Breast epithelium (tissue), 4 donors: ENCODE results near the gene ZNF425. TPM values are rescaled to one million over a fixed set of nuclear protein-coding genes. Genes with fewer than 3 reads are reported as not detected.

Source experiments
- DNase-seq, 2 donors: peaks; one replicate each; pipeline ENCODE4 v3.0.0-alpha.2; 2019; ENCODE audit warnings: low spot score in 2 of 2
- H3K27ac ChIP-seq, 2 donors: fragments of 200-600 bp; sonication (generic) in 1 of 2; one replicate each; pipeline ENCODE4 v1.5.1; 2016 to 2019; ENCODE audit warnings: mild to moderate bottlenecking in 1 of 2
- H3K27me3 ChIP-seq, 2 donors: fragments of 200-600 bp; sonication (generic) in 1 of 2; one replicate each; pipeline versions ENCODE4 v1.5.1 to v1.6.0; 2017 to 2019; ENCODE audit warnings: control low read depth in 1 of 2, mild to moderate bottlenecking in 1 of 2
- H3K36me3 ChIP-seq: fragments of 200-600 bp; one replicate; pipeline ENCODE4 v1.5.1; 2019
- H3K4me1 ChIP-seq, 2 donors: fragments of 200-600 bp; sonication (generic); one replicate each; pipeline ENCODE4 v1.5.1; 2016 to 2019; ENCODE audit warnings: control low read depth in 1 of 2
- H3K4me3 ChIP-seq, 3 donors: fragments of 200-600 bp; sonication (generic); 1 replicate in 2 of 3; 2 replicates in 1 of 3; pipeline ENCODE4 v1.5.1; 2016 to 2019; ENCODE audit warnings: mild to moderate bottlenecking in 3 of 3, moderate library complexity in 2 of 3
- H3K9me3 ChIP-seq, 2 donors: fragments of 200-600 bp; sonication (generic) in 1 of 2; one replicate each; pipeline ENCODE4 v1.5.1; 2016 to 2019; ENCODE audit warnings: control low read depth in 1 of 2
- CTCF ChIP-seq, 3 donors: fragments of 450-650 bp; IDR thresholded peaks; one replicate each; pipeline ENCODE4 v1.5.1; 2016 to 2017; ENCODE audit warnings: antibody characterized with exemption in 3 of 3, mild to moderate bottlenecking in 3 of 3, moderate library complexity in 3 of 3
- POLR2A ChIP-seq: fragments of 450-650 bp; IDR thresholded peaks from one replicate; pipeline ENCODE4 v1.6.1; 2016; ENCODE audit warnings: antibody characterized with exemption, mild to moderate bottlenecking, moderate library complexity
- POLR2AphosphoS5 ChIP-seq, 3 donors: sonication (generic); formaldehyde crosslinking; IDR thresholded peaks; one replicate each; pipeline ENCODE4 v1.6.1; 2017; ENCODE audit warnings: antibody characterized with exemption in 3 of 3
- intact Hi-C: fragments of 100-400 bp; cut with DNase I; formaldehyde crosslinking; loops from one replicate; pipeline ENCODE4 v1.15.1; 2023; ENCODE audit warnings: low total_unique reads
- total RNA-seq, 3 donors: library from RNA; depleted of rRNA; stranded (reverse); fragments of >200 nt; gene quantifications; one replicate each; pipeline ENCODE4 v1.1.0, GENCODE V29; 2016

Gene ZNF425
- total RNA-seq, 3 donors from 2014 or later, result 2.1 to 4.7 (median 2.6) TPM

- no peaks in the 10 kb centered on the region for H3K9me3 ChIP-seq
- H3K4me3 ChIP-seq, result no peak overlapping the region
- DNase-seq, result no peak
- intact Hi-C loops, result no loop called here
- no peak overlapping the region for H3K27ac ChIP-seq
- H3K27me3 ChIP-seq, result no peaks in the 10 kb centered on the region
- H3K4me1 ChIP-seq, result no peaks in the 10 kb centered on the region
- TF ChIP-seq POLR2AphosphoS5 (IDR thresholded peaks at IDR 0.05) (no peak), POLR2A (no peak), CTCF (IDR thresholded peaks at IDR 0.05) (no peak)
- H3K36me3 ChIP-seq, result peaks cover 21% of the 10 kb centered on the region
Measured at GRCh38 chr7:149166630-149167352, 40.7 kb upstream of the ZNF425 start.

- no peak for DNase-seq
- Histone ChIP-seq H3K36me3 (peaks cover 21% of the 10 kb centered on the region), H3K4me3 (no peak overlapping the region), H3K9me3 (no peaks in the 10 kb centered on the region), H3K27ac (no peak overlapping the region), H3K27me3 (no peaks in the 10 kb centered on the region), H3K4me1 (no peaks in the 10 kb centered on the region)
- TF ChIP-seq CTCF (IDR thresholded peaks at IDR 0.05) (no peak), POLR2AphosphoS5 (IDR thresholded peaks at IDR 0.05) (no peak), POLR2A (no peak)
- intact Hi-C loops, result no loop called here
Measured at GRCh38 chr7:149166142-149166541, 40.0 kb upstream of the ZNF425 start.

- TF ChIP-seq POLR2A (no peak), CTCF (IDR thresholded peaks at IDR 0.05) (no peak), POLR2AphosphoS5 (IDR thresholded peaks at IDR 0.05) (no peak)
- no peak for DNase-seq
- no peaks in the 10 kb centered on the region for H3K9me3 ChIP-seq
- H3K36me3 ChIP-seq, result peaks cover under 1% of the 10 kb centered on the region
- intact Hi-C loops, result no loop called here
- no peak overlapping the region for H3K4me3 ChIP-seq
- no peak overlapping the region for H3K27ac ChIP-seq
- H3K27me3 ChIP-seq, result no peaks in the 10 kb centered on the region
- H3K4me1 ChIP-seq, result no peaks in the 10 kb centered on the region
Measured at GRCh38 chr7:149161241-149161848, 35.2 kb upstream of the ZNF425 start.

GRCh38 chr7:149156898-149157297 lies 30.8 kb upstream of the ZNF425 start:
- no peak for DNase-seq
- intact Hi-C loops, result no loop called here
- Histone ChIP-seq H3K36me3 (no peaks in the 10 kb centered on the region), H3K4me3 (no peak overlapping the region), H3K27me3 (no peaks in the 10 kb centered on the region), H3K27ac (no peak overlapping the region), H3K9me3 (no peaks in the 10 kb centered on the region), H3K4me1 (no peaks in the 10 kb centered on the region)
- TF ChIP-seq POLR2AphosphoS5 (IDR thresholded peaks at IDR 0.05), result no peak
- no peak for TF ChIP-seq CTCF (IDR thresholded peaks at IDR 0.05)
- TF ChIP-seq POLR2A, result no peak

GRCh38 chr7:149154056-149154455 lies 27.9 kb upstream of the ZNF425 start:
- H3K4me1 ChIP-seq, result no peaks in the 10 kb centered on the region
- DNase-seq, result peak in 1 of 2 donors; percentile 62
- no peaks in the 10 kb centered on the region for H3K27me3 ChIP-seq
- no peak overlapping the region for H3K27ac ChIP-seq
- no peaks in the 10 kb centered on the region for H3K36me3 ChIP-seq
- intact Hi-C loops, result no loop called here
- no peak overlapping the region for H3K4me3 ChIP-seq
- TF ChIP-seq CTCF (IDR thresholded peaks at IDR 0.05), result no peak
- TF ChIP-seq POLR2AphosphoS5 (IDR thresholded peaks at IDR 0.05), result no peak
- no peak for TF ChIP-seq POLR2A
- H3K9me3 ChIP-seq, result no peaks in the 10 kb centered on the region
